MM.1S (cell line): Measurements from ENCODE around the gene FASTK.

Source experiments
- EZH2 ChIP-seq: fragments of 300-600 bp; sonication (generic); optimal IDR thresholded peaks from 2 replicates; pipeline ENCODE3; 2017; ENCODE audit warnings: low read depth, mild to moderate bottlenecking, antibody characterized with exemption, low read length, mixed read lengths
- TF ChIP-seq, protein P1 (sequence below): fragments of 300-600 bp; sonication (generic); IDR thresholded peaks from 2 replicates; pipeline ENCODE4 v1.5.1; 2016; ENCODE audit warnings: antibody characterized with exemption, low read length, mixed read lengths

DNA sequence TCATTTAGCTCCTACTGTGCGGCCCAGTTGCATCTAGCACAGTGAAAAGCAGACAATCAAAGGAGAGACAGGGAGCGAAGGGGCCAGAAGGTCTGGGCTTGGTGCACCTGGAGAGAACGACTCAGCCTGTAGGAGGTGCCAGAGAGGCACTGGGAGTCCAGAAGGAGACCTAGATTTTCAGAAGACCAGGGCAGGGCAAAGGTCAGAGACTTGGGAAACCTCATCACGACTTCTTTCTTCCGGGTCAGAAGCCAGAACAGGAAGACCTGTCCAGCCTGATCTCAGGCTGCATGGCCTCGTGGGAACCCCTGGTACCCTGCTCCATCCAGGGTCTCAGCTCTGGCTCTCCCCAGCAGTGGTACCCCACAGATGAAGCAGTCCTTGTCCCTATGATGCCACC, 10.8 kb upstream of the FASTK start:
- TF ChIP-seq, protein P1, sequence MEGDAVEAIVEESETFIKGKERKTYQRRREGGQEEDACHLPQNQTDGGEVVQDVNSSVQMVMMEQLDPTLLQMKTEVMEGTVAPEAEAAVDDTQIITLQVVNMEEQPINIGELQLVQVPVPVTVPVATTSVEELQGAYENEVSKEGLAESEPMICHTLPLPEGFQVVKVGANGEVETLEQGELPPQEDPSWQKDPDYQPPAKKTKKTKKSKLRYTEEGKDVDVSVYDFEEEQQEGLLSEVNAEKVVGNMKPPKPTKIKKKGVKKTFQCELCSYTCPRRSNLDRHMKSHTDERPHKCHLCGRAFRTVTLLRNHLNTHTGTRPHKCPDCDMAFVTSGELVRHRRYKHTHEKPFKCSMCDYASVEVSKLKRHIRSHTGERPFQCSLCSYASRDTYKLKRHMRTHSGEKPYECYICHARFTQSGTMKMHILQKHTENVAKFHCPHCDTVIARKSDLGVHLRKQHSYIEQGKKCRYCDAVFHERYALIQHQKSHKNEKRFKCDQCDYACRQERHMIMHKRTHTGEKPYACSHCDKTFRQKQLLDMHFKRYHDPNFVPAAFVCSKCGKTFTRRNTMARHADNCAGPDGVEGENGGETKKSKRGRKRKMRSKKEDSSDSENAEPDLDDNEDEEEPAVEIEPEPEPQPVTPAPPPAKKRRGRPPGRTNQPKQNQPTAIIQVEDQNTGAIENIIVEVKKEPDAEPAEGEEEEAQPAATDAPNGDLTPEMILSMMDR: peak; percentile 68
- TF ChIP-seq EZH2: no peak
